WTC11 (cell line): ENCODE results near the gene FBLN7. TPM values are rescaled to one million over a fixed set of nuclear protein-coding genes. Genes with fewer than 3 reads are reported as not detected.

ENCODE experiments used
- ATAC-seq: fragments of 200-7000 bp; cut with Tn5 transposase; 2 replicates; pipeline ENCODE4 v1.10.0; 2021; ENCODE audit warnings: mild to moderate bottlenecking, moderate library complexity
- CTCF ChIA-PET: fragments of 300-600 bp; sonication (Branson Sonifier 250); formaldehyde crosslinking; loops from one replicate; lab custom pipeline; 2021; ENCODE audit warnings: antibody characterized with exemption; lab: Charles Lee
- POLR2A ChIA-PET: fragments of 350-600 bp; sonication (Branson Sonifier 250); formaldehyde crosslinking; loops from one replicate; lab custom pipeline; 2021; ENCODE audit warnings: antibody characterized with exemption; lab: Charles Lee
- DNase-seq: peaks from one replicate; pipeline ENCODE4 v3.0.0; 2021; ENCODE audit warnings: low spot score
- H3K27ac Mint-ChIP-seq: 2 replicates; pipeline ENCODE4 v1.8.0; 2021; ENCODE audit warnings: mixed read lengths
- H3K27me3 Mint-ChIP-seq: 2 replicates; pipeline ENCODE4 v1.8.0; 2021; ENCODE audit warnings: low read depth, mild to moderate bottlenecking, moderate library complexity, mixed read lengths
- H3K36me3 Mint-ChIP-seq: 2 replicates; pipeline ENCODE4 v1.8.0; 2021; ENCODE audit warnings: mixed read lengths
- H3K4me1 Mint-ChIP-seq: 2 replicates; pipeline ENCODE4 v1.8.0; 2022; ENCODE audit warnings: mixed read lengths
- H3K4me3 Mint-ChIP-seq: 2 replicates; pipeline ENCODE4 v1.8.0; 2021; ENCODE audit warnings: mild to moderate bottlenecking, moderate library complexity, mixed read lengths
- H3K9me3 Mint-ChIP-seq: 2 replicates; pipeline ENCODE4 v1.8.0; 2021; ENCODE audit warnings: mixed read lengths
- ATF2 ChIP-seq: sonication (generic); formaldehyde crosslinking; IDR thresholded peaks from 2 replicates; pipeline ENCODE4 v1.8.1; 2022; ENCODE audit warnings: low read depth, missing genetic modification reagents, borderline replicate concordance
- CBFB ChIP-seq: sonication (generic); formaldehyde crosslinking; IDR thresholded peaks from 2 replicates; pipeline ENCODE4 v1.8.1; 2022; ENCODE audit warnings: mild to moderate bottlenecking, low read depth, missing genetic modification reagents
- CREB1 ChIP-seq: sonication (generic); formaldehyde crosslinking; IDR thresholded peaks from 2 replicates; pipeline ENCODE4 v1.8.0; 2023; ENCODE audit warnings: mild to moderate bottlenecking, missing genetic modification reagents
- CREM ChIP-seq: sonication (generic); formaldehyde crosslinking; IDR thresholded peaks from 2 replicates; pipeline ENCODE4 v1.8.1; 2022; ENCODE audit warnings: mild to moderate bottlenecking, missing genetic modification reagents, moderate library complexity
- ESRRA ChIP-seq: sonication (generic); formaldehyde crosslinking; IDR thresholded peaks from 2 replicates; pipeline ENCODE4 v1.8.1; 2022; ENCODE audit warnings: mild to moderate bottlenecking, missing genetic modification reagents, borderline replicate concordance
- IRF1 ChIP-seq: sonication (generic); formaldehyde crosslinking; IDR thresholded peaks from 2 replicates; pipeline ENCODE4 v1.8.0; 2023; ENCODE audit warnings: missing genetic modification reagents
- MYBL2 ChIP-seq: sonication (generic); formaldehyde crosslinking; IDR thresholded peaks from 2 replicates; pipeline ENCODE4 v1.8.1; 2023; ENCODE audit warnings: mild to moderate bottlenecking, moderate library complexity, missing genetic modification reagents
- NFE2L1 ChIP-seq: sonication (generic); formaldehyde crosslinking; IDR thresholded peaks from 2 replicates; pipeline ENCODE4 v1.8.1; 2023; ENCODE audit warnings: missing genetic modification reagents
- NR2C2 ChIP-seq: sonication (generic); formaldehyde crosslinking; IDR thresholded peaks from 2 replicates; pipeline ENCODE4 v1.8.0; 2022; ENCODE audit warnings: mild to moderate bottlenecking, missing genetic modification reagents
- USF2 ChIP-seq: sonication (generic); formaldehyde crosslinking; IDR thresholded peaks from 2 replicates; pipeline ENCODE4 v1.8.1; 2023; ENCODE audit warnings: mild to moderate bottlenecking, missing genetic modification reagents, moderate library complexity
- ZMAT4 ChIP-seq: fragments of 250-450 bp; sonication (Bioruptor Pico); IDR thresholded peaks from 2 replicates; pipeline ENCODE4 v1.9.0; 2021; ENCODE audit warnings: mild to moderate bottlenecking
- ZNF281 ChIP-seq: sonication (generic); formaldehyde crosslinking; IDR thresholded peaks from 2 replicates; pipeline ENCODE4 v1.8.0; 2023; ENCODE audit warnings: mild to moderate bottlenecking, missing genetic modification reagents
- ZNF423 ChIP-seq: fragments of 250-450 bp; sonication (Bioruptor Pico); IDR thresholded peaks from 2 replicates; pipeline ENCODE4 v2.1.2; 2022; ENCODE audit warnings: mild to moderate bottlenecking, moderate library complexity
- ZNF512 ChIP-seq: sonication (generic); formaldehyde crosslinking; IDR thresholded peaks from 2 replicates; pipeline ENCODE4 v1.8.1; 2022; ENCODE audit warnings: missing genetic modification reagents, borderline replicate concordance
- total RNA-seq: library from RNA; stranded (reverse); gene quantifications from 3 replicates; pipeline ENCODE4 v1.2.3, GENCODE V29; 2021

The FBLN7 gene
- total RNA-seq, 1 experiment from 2014 or later: 0.55 TPM

- TF ChIP-seq USF2 (CRISPR knock-in tag): no peak
- TF ChIP-seq CREB1: no peak
- no peak for TF ChIP-seq CREM
- no peak for TF ChIP-seq MYBL2 (CRISPR knock-in tag)
- TF ChIP-seq NR2C2 (CRISPR knock-in tag): no peak
- no peak for TF ChIP-seq NFE2L1
- TF ChIP-seq ATF2: no peak
These were observed 15.3 kb downstream of the FBLN7 start (continued) for GRCh38 chr2:112153501-112153900.

GRCh38 chr2:112154246-112155117 lies 16.3 kb downstream of the FBLN7 start:
- ChIA-PET CTCF (no interaction called here), POLR2A (no interaction called here)
- Mint-ChIP-seq H3K4me1 (peaks cover 12% of the 10 kb centered on the region), H3K36me3 (no peaks in the 10 kb centered on the region), H3K27me3 (no peaks in the 10 kb centered on the region), H3K27ac (no peak overlapping the region), H3K4me3 (no peak overlapping the region), H3K9me3 (no peaks in the 10 kb centered on the region)
- no peak; the same call in 1 of the 2 replicates for ATAC-seq
- DNase-seq: no peak
- no peak for TF ChIP-seq USF2 (CRISPR knock-in tag)

GRCh38 chr2:112155331-112156151 lies 17.4 kb downstream of the FBLN7 start:
- Mint-ChIP-seq H3K36me3 (no peaks in the 10 kb centered on the region), H3K27me3 (no peaks in the 10 kb centered on the region), H3K4me1 (peaks cover 7% of the 10 kb centered on the region), H3K27ac (no peak overlapping the region), H3K9me3 (no peaks in the 10 kb centered on the region), H3K4me3 (no peak overlapping the region)
- no peak for ATAC-seq
- TF ChIP-seq CREM (no peak), ZNF281 (CRISPR knock-in tag) (no peak)
- no peak for DNase-seq
- POLR2A ChIA-PET: no interaction called here
- CTCF ChIA-PET: no interaction called here

- ChIA-PET CTCF (no interaction called here), POLR2A (no interaction called here)
- Mint-ChIP-seq H3K9me3 (no peaks in the 10 kb centered on the region), H3K27me3 (no peaks in the 10 kb centered on the region), H3K36me3 (no peaks in the 10 kb centered on the region), H3K4me3 (no peak overlapping the region), H3K4me1 (0 out of 2 replicates have a peak, but pooled peaks cover 6% of the 10 kb centered on the region), H3K27ac (no peak overlapping the region)
- TF ChIP-seq ZMAT4 (CRISPR knock-in tag) (no peak), ESRRA (CRISPR knock-in tag) (no peak), CBFB (CRISPR knock-in tag) (no peak), NFE2L1 (no peak), IRF1 (no peak), ZNF423 (no peak), ZNF512 (no peak)
- no peak for DNase-seq
- ATAC-seq: no peak
These were observed 18.2 kb downstream of the FBLN7 start for GRCh38 chr2:112156152-112156986.
